HG03196 (cell line): ENCODE measurements around the gene BCL7C.
"Not testable (repeated sequence)": the region's sequence is repeated elsewhere in the genome, so short reads cannot be mapped to it uniquely, and the experiment has no call there.

Source experiments
- ATAC-seq: cut with Tn5 transposase; IDR thresholded peaks from one replicate; pipeline ENCODE4 v1.9.1; 2021; ENCODE audit not compliant: unreplicated experiment

The BCL7C gene

DNA sequence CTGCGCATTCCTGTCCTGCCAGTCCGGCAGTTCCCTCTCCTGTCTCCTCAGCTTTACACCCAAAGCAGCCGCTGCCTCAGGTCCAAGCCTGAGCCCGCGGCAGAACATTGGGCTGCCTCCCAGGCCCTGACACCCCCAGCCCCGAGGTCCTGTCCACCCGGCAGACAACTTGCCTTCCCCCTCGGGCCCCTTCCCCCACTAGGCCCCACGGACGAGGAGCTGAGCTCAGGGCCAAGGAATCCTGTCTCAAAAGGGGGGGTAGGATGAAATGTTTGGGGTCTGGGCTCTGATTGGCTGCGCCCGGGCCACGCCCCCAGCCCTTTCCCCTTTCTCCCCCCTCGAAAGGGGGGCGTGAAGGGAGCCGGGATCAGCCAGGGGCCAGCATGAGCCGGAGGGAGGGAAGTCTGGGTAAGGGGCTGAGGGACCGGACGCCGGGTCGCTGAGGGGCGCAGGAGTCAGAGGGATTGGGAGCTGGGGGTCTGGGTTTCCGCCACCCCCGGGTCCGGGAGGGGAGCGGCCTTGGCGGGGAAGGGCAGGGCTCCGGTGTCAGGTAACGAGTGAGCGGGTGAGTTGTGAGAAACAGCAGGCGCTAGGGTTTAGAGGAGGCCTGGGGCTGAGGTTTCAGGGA, 2.5 kb upstream of the BCL7C start, which contains the start of gene CTF1:
Gene CTF1, plus strand, starts transcription at position 354 of the 628 bp plus-strand sequence. Its CDS starts 30 bp downstream, at position 384.
- no peak for ATAC-seq

DNA sequence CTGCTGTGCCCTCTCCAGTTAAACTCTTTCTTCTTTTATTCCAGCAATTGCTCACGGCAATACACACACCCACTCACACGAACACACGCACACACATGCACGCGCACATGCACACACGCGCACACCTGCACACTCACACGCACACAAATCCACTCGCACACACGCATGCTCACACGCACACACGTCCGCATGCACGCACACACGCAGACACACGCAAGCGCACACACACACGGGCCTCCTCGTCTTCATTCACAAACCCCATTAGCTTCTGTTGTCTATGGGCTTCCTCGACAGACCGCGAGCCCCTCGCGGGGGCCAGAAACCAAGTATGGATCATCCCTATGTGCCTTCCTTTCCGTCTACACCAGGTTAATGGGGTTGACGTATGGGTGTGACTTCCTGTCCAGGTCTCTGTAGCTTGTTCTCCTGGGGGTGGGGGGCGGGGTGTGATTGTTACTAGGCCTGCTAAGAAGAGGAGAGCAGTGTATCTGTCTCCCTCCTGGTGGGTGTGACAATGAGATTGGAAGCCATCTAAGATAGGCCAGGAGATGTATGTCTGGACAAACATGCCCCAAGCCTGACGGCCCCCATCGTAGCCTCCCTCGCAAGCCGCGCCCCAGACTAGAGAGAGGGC, 1.9 kb upstream of the BCL7C start:
- no peak for ATAC-seq

DNA sequence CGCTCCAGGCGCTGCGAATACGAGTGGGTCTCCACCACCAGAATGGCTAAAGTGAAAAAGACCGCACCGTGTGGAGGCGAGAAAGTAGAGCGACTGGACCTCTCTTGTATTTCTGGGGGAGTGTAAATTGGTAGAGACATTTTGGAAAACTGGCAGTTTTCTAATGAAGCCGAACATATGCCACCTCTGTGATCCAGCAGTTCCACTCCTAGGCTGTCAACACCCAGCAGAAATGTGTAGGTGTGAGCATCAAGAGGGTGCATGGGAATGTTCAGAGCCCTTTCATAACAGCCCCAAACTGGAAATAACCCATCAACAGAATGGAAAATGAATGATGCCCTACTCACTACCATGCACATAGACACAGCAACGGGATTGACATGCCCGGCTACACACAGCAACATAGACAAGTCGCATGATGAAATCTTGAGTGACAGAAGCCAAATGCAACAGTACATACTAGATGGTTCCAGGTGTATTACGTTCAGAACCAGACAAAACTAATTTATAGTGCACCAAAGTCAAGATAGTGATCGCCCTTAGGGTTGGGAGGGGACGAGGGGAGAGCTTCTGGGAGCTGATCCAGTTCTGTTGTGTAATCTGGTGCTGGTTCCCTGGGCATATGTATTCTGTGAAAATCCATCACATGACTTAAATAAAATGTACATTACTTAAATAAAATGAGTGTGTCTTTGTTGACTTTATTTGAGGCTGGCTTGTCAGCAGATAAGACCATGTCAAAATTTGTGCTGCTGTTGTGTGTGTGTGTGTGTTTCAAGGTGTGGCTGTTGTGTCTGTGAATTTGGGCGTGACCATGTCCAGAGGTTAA, 877 bp upstream of the BCL7C start:
- ATAC-seq, result no peak

DNA sequence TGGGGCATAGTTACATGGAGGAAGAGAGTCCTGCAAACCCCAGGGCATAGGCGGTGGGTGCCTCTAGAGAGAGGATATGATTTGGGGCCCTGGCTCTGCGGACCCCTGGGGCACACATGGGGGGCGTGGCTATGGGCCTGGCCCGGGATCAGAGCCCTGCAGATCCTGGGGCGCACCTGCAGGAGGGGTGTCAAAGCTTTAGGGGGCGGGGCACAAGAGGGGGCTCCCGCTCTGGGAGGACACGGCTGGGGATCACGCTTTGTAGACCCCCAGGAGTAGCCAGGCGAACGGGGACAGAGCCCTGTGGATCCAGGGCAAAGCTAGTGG, 497 bp downstream of the BCL7C start:
- peak; percentile 7 for ATAC-seq

DNA sequence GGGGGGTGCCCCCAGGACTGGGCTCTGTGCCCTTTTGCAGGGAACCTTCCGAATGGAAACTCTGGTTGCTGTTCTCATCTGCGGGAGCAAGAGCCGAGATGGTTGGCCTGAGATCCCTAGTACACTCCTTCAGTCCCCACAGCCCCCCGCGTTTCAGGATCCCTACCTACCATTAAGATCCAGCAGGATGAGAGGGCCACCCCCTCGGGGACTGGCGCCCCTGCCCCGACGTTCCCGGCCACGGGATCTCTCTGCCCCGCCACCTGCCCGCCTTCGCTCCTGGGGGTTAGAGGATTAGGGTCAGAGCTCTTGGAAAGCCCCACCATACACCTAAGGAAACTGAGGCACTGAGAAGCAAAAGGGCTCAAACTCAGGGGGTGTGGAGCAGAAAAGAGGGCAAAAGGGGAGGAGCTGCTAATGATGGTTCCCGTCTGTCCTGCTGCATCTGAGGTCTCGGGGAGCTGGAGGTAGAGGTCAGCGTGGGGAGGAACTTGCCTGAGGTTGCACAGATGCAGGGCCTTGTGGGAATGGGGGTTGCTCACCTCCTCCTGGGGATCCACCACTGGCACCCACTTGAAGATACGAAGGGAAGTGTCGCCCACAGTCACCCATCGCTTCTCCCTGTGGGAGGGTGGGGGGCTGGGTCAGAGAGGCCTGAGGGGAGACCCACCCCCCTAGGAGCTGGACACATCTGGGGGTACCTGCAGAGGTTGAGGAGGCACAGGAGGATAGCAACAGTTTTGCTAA, 1.0 kb downstream of the BCL7C start:
- no peak for ATAC-seq

DNA sequence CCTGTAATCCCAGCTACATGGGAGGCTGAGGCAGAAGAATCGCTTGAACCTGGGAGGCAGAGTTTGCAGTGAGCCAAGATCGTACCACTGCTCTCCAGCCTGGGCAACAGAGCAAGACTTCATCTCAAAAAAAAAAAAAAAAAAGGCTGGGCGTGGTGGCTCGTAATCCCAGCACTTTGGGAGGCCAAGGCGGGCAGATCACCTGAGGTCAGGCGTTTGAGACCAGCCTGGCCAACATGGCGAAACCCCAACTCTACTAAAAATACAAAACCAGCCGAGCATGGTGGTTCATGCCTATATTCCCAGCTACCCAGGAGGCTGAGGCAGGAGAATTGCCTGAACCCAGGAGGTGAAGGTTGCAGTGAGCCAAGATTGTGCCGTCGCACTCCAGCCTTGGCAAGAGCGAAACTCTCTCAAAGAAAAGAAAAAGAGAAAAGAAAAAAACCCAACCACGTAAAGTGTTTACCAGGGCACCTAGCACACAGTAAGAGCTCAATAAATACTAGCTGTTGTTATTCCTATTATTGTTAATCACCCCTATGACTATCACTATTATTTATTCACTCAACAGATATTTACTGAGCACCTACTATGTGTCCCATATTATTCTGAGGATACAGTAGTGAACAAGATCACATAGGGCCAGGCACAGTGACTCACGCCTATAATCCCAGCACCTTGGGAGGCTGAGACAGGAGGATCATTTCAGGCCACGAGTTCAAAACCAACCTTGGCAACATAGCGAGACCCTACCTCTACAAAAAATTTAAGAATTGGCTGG, 2.6 kb downstream of the BCL7C start:
- ATAC-seq, result not testable (repeated sequence)

DNA sequence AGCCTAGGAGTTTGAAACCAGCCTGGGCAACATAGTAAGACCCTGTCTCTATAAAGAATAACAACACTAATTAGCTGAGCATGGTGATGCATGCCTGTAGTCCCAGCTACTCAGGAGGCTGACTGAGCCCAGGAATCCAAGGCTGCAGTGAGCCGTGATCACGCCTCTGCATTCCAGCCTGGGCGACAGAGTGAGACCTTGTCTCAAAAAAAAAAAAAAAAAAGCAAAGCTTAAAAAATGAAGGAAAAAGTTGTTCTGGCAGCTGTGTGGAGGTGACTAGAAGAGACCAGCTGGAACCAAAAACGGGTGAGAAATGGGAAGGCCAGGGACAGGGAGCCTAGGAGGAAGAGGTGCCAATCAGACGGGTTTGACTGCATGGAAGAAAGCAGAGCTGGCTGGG, 4.2 kb downstream of the BCL7C start:
- no peak for ATAC-seq

DNA sequence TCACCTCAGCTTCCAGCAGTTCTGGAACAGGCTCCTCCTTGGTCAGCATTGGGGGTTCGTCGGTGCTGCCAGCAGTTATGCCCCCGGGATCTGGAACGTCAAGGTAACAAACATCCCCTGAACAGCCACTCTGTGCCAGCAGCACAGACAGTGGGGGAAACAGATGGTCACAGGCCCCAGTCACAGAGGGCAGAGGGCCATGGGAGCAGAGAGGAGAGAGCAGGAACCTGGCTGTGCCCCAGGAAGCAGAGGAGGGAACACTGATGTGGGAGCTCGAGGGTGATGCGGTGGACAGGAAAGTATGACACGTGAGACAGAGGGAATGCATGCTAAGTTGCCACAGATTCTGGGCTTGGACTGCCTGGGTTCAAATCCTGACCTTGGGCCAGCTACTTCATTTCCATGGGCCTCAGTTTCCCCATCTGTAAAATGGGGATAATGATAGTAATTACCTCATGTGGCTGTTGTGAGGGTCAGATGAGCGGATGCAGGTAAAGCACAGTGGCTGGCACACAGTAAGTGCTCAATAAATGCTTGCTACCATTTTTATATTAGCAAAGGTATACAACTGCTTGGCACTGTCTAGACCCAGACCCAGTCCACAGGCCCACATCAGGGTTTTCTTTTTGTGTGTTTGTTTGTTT, 4.9 kb downstream of the BCL7C start:
- no peak for ATAC-seq

DNA sequence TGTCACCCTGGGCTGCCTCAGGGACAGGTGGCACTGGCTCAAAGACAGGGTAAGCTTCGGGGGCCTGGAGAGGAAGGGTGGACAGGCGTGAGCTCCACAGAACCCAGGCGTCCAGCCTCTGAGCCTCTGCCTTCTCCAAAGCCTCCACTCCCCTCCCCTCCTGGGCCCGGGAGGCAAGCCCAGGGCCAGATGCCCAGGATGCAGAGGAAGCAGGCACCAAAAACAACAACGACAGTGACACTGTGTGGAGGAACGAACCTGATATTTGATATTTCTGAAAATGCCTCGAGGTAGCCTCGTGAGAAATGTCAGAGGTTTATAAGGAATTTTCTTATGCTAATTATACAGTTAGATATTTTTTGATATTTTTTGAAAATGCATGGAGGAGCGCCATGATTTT, 6.0 kb downstream of the BCL7C start:
- no peak for ATAC-seq

DNA sequence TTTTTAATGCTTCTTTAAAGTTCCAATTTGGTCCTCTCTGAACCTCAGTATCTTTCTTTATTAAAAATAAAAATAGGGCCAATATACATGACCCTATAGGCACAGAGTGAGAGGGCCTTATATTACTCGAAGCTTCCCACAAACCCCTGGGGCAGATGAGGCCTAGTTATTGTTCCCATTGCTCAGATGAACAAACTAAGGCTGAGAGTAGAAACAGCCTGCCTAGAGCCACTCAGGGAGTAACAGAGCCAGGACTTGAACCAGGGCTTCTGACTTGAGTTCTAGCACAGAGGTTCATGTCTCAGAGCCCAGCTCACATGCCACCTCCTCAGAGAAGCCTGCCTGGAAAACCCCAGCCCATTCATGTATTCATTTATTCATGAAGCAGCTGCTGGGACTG, 7.7 kb downstream of the BCL7C start:
- ATAC-seq, result no peak

DNA sequence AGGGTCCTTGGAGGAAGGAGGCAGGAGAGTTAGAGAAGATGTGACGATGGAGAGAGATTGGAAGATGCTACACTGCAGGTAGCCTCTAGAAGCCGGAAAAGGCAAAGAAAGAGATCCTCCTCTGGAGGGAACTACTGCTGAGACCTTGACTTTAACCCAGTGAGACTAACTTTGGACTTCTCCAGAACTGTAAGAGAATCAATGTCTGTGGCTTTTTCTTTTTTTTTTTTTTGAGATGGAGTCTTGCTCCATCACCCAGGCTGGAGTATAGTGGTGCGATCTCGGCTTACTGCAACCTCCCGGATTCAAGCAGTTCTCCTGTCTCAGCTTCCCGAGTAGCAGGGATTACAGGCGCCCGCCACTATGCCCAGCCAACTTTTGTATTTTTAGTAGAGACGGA, 8.7 kb downstream of the BCL7C start:
- no peak for ATAC-seq

DNA sequence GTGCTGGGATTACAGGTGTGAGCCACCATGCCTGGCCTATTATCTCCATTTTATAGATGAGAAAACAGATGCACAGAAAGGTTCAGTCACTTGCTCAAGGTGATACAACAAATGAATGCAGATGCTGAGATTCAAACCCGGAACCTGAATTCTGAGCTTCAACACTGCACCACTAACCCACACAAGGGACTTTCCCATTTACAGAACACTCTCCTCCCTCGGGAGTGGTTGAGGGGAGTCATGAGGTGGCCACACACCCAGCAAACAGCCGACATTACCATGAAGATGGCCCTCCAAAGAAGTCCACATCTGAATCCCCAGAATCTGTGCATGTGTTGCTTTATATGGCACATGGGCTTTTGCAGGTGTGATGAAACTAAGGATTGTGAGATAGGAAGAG, 9.1 kb downstream of the BCL7C start:
- ATAC-seq, result no peak

DNA sequence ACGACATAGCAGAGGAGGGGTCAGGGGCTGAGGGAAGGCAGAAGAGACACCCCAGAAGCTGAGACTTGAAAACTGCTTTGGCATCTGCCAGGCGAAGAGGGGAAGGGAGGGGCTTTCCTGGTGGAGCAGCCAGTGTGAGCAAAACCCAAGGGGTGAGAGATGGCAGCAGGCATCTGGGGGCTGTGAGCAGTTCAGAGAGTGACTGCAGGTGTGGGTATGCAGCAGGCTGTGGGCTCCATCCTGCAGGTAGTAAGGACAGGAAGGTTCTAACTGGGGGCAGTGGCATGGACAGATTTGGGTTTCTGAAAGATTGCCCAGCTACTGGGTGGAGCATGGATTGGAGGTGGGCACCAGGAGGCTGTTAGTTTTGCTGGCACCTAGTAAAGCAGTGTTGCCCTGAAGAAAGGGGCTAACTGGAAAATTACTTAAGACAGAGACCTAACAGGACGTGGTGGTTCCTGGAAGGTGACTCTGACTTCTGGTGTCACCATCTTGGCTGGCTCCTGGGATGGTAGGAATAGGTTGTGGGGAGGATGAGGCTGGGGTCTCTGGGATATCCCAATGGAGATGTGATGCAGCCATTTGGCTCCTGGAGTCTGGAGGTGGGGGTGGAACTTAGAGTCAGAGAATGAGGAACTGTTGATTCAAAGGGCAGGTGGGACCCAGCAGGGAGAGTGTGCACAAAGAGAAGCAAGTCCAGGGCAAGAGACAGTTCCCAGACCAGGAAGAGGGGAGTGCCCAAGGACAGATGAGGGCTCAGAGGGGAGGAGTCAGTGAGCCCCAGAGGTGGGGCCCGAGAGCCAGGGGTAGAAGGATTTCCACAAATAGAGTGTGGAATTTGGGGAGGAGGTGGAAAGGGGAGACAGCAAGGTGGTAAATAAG, 11.2 kb downstream of the BCL7C start:
- no peak for ATAC-seq

DNA sequence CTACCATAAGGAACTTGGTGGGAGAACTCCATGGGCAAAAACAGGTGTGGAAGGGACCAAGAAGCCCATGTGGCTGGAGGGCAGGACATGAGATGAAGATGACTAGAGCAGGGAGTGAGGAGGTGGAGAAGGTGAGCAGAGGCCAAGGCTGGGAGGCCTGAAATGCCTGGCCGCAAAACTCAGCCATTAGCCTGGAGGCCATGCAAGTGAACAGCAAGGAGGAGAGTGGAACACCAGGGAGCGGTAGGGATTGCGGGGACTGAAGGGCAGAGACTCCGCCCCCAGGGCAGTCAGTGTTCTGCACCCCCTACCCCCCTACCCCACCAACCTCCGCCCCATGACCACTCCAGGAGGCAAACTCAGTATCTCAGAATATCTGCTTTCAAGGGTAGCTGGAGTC, 17.0 kb downstream of the BCL7C start:
- ATAC-seq, result no peak

DNA sequence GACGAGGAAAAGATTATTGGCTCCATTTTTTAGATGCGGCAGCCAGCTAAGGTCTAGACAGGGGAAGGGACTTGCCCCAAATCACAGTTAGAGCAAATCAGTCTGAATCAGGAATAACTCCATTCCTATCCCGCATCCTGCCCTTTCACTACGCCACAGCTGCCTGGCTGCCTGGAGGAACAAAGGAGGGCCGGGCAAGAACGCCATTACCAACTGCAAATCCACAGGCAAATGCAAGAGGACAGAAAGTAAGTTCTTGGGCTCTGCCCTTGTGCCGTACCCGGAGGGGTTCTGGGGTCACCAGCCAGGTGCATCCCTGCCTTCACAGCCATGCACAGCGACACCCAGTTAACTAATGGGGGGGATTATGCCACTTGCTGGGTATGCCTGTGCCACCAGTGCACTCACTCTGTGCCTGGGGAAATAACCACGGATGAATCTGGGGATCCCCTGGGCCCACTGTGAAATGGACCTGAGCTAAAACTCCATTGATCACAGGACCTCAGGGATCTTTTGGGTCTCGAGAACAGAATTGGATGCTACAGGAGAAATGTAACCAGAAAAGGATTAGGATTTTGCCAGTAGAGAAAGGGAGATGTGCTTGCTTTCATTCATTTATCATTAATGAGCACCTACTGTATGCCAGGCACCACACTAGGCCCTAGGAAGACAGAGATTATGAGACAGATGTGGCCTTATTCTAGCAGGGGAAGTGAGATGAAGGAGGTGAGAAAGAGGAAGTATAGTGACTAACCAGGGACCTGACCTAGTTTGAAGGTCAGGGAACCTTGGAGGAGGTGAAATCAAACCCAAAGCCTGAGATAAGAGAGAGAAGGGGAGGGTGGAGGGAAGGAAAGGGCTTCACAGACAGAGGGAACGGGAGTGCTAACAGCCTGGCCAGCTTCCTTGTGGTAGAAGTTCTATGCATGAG, 17.7 kb downstream of the BCL7C start:
- no peak for ATAC-seq

DNA sequence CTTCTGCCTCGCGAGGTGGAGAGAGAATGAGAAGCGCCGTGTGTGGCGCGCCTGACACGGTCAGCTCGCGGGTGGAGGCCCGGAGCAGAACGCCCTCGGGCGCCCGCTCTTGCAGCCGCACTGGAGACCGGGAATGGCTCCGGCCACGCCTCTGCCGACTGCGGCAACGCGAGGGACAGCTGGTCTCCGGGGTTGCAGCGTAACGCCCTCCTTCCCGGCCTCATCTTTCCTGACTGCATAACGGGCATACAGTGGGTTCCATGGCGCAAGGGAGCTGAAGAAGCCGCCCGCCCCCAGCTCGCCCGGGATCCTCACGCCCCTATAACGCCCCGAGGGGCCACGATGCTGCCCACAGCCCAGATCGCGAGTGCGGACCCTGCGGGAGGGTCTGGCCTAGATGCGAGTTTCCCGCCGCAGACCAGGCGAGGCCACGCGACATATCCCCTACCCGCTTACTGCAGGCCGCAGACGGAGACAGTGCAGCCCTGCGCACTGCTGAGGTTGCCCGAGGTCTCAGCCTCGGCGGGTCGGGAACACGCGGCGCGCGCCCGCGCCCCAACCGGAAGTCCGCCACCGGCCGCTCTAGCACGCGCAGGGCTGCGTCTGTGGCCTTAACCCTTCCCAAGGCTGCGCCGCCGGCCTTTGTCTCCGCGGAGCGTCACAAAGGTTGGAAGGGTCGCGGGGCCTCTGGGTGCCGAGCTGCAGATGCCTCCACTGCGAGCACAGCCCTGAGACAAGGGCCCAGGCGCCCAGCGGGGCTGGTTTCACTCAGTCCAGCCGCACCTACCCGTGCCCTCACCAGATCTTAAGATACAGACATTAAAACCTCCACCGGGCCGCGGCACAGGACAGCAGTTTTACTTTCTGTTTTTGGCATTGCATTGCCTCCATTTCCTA, 18.8 kb downstream of the BCL7C start:
- ATAC-seq, result peak; percentile 76

DNA sequence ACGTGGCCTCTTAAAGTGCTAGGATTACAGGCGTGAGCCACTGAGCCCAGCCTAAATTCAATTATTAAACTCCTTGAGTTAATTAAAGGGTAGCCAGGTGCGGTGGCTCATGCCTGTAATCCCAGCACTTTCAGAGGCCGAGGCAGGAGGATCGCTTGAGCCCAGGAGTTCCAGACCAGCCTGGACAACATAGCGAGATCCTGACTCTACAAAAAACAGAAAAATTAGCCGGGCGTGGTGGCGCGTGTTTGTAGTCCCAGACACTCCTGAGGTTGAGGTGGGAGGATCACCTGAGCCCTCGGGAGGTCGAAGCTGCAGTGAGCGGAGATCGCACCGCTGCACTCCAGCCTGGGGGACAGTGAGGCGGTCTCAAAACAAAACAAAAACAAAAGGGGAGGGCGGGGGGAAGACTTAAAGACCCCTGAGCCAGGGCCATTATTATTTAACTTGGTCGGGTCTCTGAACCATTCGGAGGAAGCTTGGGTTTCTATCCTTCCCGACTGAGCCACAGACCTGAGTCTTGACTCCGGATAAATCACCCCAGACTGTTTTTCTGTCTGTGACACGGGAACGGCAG, 19.5 kb downstream of the BCL7C start:
- ATAC-seq, result no peak
